CD4-positive, alpha-beta T cell treated with Interleukin-15 for 4 hours (primary cell): ENCODE measurements around the gene ANKMY1.
"Not testable (repeated sequence)": the region's sequence is repeated elsewhere in the genome, so short reads cannot be mapped to it uniquely, and the experiment has no call there.

Experiments
- DNase-seq: peaks from one replicate; pipeline ENCODE4 v3.0.0-alpha.2; 2020; ENCODE audit warnings: low spot score

ANKMY1 gene

DNA sequence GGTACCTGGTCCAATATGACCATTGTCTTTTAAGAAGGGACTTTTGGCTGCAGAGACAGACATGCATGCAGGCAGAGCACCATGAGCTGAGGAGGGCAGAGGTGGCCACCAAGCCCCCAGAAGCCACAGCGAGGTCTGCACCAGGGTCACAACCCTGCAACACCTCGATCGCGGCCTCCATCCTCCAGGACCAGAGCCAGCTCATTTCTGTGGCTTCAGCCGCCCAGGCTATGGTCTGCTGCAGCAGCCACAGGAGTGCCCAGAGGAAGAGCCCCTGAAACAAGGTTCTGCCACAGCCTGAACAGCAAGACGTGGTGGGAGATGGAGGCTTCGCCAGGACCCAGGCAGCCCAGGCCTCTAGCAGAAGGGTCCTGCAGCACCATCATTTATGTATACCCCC lies 53.9 kb downstream of the ANKMY1 start:
- DNase-seq: no peak

GRCh38 chr2:240503375-240503774 lies 54.4 kb downstream of the ANKMY1 start:
- no peak for DNase-seq

- DNase-seq: no peak
Measured at GRCh38 chr2:240502430-240503121, 55.2 kb downstream of the ANKMY1 start.

GRCh38 chr2:240502059-240502429 lies 55.7 kb downstream of the ANKMY1 start:
- DNase-seq: no peak

GRCh38 chr2:240501531-240501991 lies 56.2 kb downstream of the ANKMY1 start:
- DNase-seq: no peak

DNA sequence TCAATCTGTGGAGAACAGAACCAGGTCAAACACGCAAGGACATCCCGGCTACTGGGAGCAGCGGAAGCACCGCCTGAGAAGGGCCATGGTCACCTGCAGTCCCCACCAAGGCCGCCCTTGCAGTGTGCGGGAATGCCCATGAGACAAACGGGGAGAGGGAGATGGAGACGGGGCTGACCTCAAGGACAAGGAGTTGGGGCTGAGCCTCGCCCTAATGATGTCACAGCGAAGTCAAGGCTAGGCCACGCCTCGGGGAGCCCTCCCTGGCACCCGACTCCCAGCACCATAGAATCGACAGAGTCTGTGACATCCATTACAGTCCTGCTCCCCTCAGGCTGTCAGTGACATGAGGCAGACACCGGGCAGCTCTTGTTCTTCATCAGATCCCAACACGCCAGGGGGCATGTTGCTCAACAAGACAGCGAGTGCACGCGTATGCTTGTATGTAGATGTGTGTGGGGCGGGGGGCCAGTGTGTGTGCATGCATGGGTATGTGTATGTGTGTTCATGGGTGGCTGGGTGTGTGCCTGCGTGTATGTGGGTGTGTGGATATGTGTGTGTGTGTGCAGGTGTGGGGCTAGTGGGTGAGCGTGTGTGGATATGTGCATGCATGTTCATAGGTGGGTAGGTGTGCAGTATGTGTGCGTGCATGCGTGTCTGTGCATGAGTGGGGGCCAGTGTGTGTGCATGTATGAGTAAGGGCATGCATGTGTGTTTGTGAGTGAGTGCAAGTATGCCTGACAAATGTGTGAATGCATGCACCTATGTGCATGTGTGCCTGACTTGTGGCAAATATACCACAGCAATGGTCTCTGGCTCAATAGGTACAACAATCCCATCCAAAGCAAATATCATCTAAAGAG lies 57.0 kb downstream of the ANKMY1 start:
- DNase-seq: no peak

- DNase-seq: no peak
Measured at GRCh38 chr2:240499309-240500301, 58.2 kb downstream of the ANKMY1 start.

DNA sequence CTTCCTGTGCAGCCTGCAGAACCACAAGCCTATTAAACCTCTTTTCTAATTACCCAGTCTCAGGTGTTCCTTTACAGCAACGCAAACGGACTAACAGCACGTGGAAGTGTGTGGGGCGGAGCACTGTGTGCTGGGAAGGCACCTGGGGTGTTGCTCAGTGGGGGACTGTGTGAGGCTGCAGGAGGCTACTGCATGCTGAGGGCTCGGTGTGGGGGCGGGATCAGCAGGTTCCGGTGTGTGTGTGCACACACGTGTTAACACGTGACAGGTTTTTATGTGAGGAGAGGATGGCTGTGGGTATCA lies 58.9 kb downstream of the ANKMY1 start:
- DNase-seq: no peak

DNA sequence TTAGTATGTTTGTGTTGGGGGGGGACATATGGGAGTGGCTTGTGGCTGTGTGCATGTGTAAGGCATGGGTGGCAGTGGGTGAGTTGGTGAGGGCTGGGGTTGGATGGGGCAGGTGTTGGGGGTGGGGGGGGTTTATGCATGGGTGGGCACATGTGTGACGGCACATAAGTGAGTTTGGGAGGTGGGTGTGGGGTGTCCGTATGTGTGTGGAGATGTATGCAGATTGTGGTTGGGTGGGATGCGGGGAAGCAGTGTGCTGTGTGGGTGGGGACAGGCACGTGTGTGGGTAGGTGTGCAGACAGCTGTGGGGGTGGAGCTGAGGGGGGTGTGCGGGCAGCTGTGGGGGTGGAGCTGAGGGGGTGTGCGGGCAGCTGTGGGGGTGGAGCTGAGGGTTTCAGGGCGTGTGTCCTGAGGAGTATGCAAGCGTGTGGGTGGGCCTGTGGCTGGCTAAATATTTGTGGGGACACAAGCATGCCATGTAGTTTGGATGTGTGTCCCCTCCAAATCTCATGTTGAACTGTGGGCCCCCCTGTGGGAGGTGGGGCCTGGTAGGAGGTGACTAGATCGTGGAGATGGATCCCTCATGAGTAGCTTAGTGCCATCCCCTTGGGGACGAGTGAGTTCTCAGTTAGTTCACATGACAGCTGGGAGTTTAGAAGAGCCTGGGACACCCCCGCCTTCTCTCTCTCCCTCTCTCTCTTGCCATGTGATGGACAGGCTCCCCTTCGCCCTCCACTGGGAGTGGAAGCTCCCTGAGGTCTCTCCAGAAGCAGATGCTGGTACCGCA lies 59.4 kb downstream of the ANKMY1 start:
- DNase-seq: no peak

GRCh38 chr2:240497082-240497481 lies 60.7 kb downstream of the ANKMY1 start:
- DNase-seq: not testable (repeated sequence)

GRCh38 chr2:240494942-240495341 lies 62.8 kb downstream of the ANKMY1 start:
- DNase-seq: not testable (repeated sequence)

- DNase-seq: no peak
Measured at GRCh38 chr2:240494194-240494793, 63.5 kb downstream of the ANKMY1 start.

- DNase-seq: no peak
Measured at GRCh38 chr2:240491483-240491882, 66.3 kb downstream of the ANKMY1 start.

DNA sequence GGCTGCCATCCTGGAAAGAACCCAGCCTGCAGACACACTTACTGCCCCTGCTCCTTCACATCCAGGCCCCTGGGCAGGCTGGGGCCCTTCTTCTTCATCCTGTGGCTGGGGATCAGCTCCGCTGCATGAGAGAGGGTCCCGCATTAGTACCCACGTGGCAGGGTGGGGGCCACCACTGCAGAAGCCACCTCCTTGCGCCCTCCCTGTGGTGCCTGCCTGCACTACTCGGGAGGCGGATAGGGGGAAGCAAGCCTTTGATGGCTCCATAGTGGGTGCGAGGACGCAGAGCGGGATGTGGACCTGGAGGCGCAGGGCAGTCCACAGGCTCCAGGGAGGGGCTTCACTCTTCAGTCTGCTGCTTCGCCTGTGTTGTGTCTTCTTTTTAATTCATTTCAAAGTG lies 75.6 kb downstream of the ANKMY1 start:
- no peak for DNase-seq

GRCh38 chr2:240481720-240482119 lies 76.1 kb downstream of the ANKMY1 start:
- DNase-seq: no peak

GRCh38 chr2:240480834-240481623 lies 76.8 kb downstream of the ANKMY1 start:
- DNase-seq: no peak

DNA sequence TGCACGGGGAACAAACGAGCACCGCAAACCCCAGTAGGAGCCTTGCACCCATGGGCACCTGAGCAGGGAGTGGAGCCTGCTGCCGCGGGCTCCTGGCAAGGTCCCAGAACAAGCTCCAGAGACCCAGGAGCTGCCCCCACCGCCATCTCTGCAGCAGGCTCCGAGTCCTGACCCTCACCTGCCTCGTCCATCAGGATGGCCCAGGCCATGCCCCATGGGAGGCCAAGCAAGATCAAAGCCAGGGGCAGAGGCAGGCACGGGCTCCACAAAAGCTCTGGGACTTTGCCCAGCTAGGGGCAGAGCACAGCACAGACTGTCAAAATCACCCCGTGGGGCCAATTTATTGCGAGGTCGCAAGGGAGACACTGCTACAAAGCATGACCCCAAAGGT lies 78.7 kb downstream of the ANKMY1 start:
- no peak for DNase-seq

- DNase-seq: no peak
Measured at GRCh38 chr2:240478346-240479110, 79.3 kb downstream of the ANKMY1 start.

- no peak for DNase-seq
Measured at GRCh38 chr2:240477916-240478315, 79.9 kb downstream of the ANKMY1 start.

- DNase-seq: no peak
Measured at GRCh38 chr2:240473211-240473610, 84.6 kb downstream of the ANKMY1 start.
